ENCODE measurements around the gene TEC. TPM values are rescaled to one million over a fixed set of nuclear protein-coding genes. Genes with fewer than 3 reads are reported as not detected.

The TEC gene
- total and polyA plus RNA-seq, 2 donors from 2014 or later, result 1.1 to 5.9 TPM

GRCh38 chr4:48152259-48152658 is 117.4 kb downstream of the TEC start:
- FAIRE-seq (no peak), DNase-seq (no peak)
- Histone ChIP-seq H3K36me3 (ENCODE audit: control insufficient read depth in 2 of 3, insufficient read depth in 3 of 3, low read length in 3 of 3) (peaks cover 0 to 9% (median 8%) of the 10 kb centered on the region in 3 donors), H3K9me3 (ENCODE audit: control insufficient read depth in 2 of 3, insufficient read depth in 1 of 3, low read length in 3 of 3) (peaks cover 0 to 8% (median 5%) of the 10 kb centered on the region in 3 donors), H3K9ac (ENCODE audit: low read length in 3 of 3) (no peak overlapping the region), H3K4me1 (ENCODE audit: control insufficient read depth in 2 of 3, insufficient read depth in 2 of 3, low read depth in 1 of 3, low read length in 3 of 3) (no peaks in the 10 kb centered on the region), H3K27ac (ENCODE audit: low read depth in 2 of 2, low read length in 2 of 2) (no peak overlapping the region), H3K27me3 (ENCODE audit: control insufficient read depth, insufficient read depth, low read length) (no peaks in the 10 kb centered on the region), H3K4me3 (ENCODE audit: low read length in 3 of 3) (no peak overlapping the region)
- TF ChIP-seq CTCF (IDR thresholded peaks at IDR 0.05; ENCODE audit: borderline replicate concordance, extremely low read depth, insufficient read depth), result no peak
- intact Hi-C loops (cut with DNase I), result no loop called here

GRCh38 chr4:48149827-48150370 is 119.7 kb downstream of the TEC start:
- Histone ChIP-seq H3K27me3 (ENCODE audit: control insufficient read depth, insufficient read depth, low read length) (no peaks in the 10 kb centered on the region), H3K4me1 (ENCODE audit: control insufficient read depth in 2 of 3, insufficient read depth in 2 of 3, low read depth in 1 of 3, low read length in 3 of 3) (no peaks in the 10 kb centered on the region), H3K27ac (ENCODE audit: low read depth in 2 of 2, low read length in 2 of 2) (no peak overlapping the region), H3K9me3 (ENCODE audit: control insufficient read depth in 2 of 3, insufficient read depth in 1 of 3, low read length in 3 of 3) (no peaks in the 10 kb centered on the region), H3K4me3 (ENCODE audit: low read length in 3 of 3) (no peak overlapping the region), H3K9ac (ENCODE audit: low read length in 3 of 3) (no peak overlapping the region), H3K36me3 (ENCODE audit: control insufficient read depth in 2 of 3, insufficient read depth in 3 of 3, low read length in 3 of 3) (peaks cover 0 to 3% (median 2%) of the 10 kb centered on the region in 3 donors)
- TF ChIP-seq CTCF (IDR thresholded peaks at IDR 0.05; ENCODE audit: borderline replicate concordance, extremely low read depth, insufficient read depth), result no peak
- no peak for FAIRE-seq
- DNase-seq, result no peak
- intact Hi-C loops (cut with DNase I), result no loop called here

GRCh38 chr4:48147621-48148020 is 122.0 kb downstream of the TEC start:
- intact Hi-C loops (cut with DNase I), result no loop called here

More at GRCh38 chr4:48147621-48148020, 122.0 kb downstream of the TEC start:
- H3K4me1 ChIP-seq (ENCODE audit: control insufficient read depth in 2 of 3, insufficient read depth in 2 of 3, low read depth in 1 of 3, low read length in 3 of 3), result no peaks in the 10 kb centered on the region
- FAIRE-seq (no peak), DNase-seq (no peak)
- H3K27me3 ChIP-seq (ENCODE audit: control insufficient read depth, insufficient read depth, low read length), result no peaks in the 10 kb centered on the region
- H3K27ac ChIP-seq (ENCODE audit: low read depth in 2 of 2, low read length in 2 of 2), result no peak overlapping the region
- TF ChIP-seq CTCF (IDR thresholded peaks at IDR 0.05; ENCODE audit: borderline replicate concordance, extremely low read depth, insufficient read depth), result no peak
- no peak overlapping the region for H3K4me3 ChIP-seq (ENCODE audit: low read length in 3 of 3)
- no peak overlapping the region for H3K9ac ChIP-seq (ENCODE audit: low read length in 3 of 3)
- H3K36me3 ChIP-seq (ENCODE audit: control insufficient read depth in 2 of 3, insufficient read depth in 3 of 3, low read length in 3 of 3), result peaks cover 0 to 9% (median 4%) of the 10 kb centered on the region in 3 donors
- no peaks in the 10 kb centered on the region for H3K9me3 ChIP-seq (ENCODE audit: control insufficient read depth in 2 of 3, insufficient read depth in 1 of 3, low read length in 3 of 3)
